NCI-H2107 treated with DMSO at 0.1 percent for 48 hours (cell line): Measurements from ENCODE around the gene SLC1A5.
"Not testable (repeated sequence)": the region's sequence is repeated elsewhere in the genome, so short reads cannot be mapped to it uniquely, and the experiment has no call there.

Source experiments
- DNase-seq: peaks from one replicate; lab custom pipeline; 2025; ENCODE audit not compliant: unreplicated experiment; lab: John Stamatoyannopoulos, UW

Gene SLC1A5

GRCh38 chr19:46772170-46773017 lies 16.0 kb downstream of the SLC1A5 start:
- no peak for DNase-seq

GRCh38 chr19:46768746-46769145 lies 19.6 kb downstream of the SLC1A5 start:
- not testable (repeated sequence) for DNase-seq

- DNase-seq, result no peak
Measured at GRCh38 chr19:46766569-46767317, 21.7 kb downstream of the SLC1A5 start.

GRCh38 chr19:46764817-46765291 lies 23.5 kb downstream of the SLC1A5 start:
- no peak for DNase-seq

DNA sequence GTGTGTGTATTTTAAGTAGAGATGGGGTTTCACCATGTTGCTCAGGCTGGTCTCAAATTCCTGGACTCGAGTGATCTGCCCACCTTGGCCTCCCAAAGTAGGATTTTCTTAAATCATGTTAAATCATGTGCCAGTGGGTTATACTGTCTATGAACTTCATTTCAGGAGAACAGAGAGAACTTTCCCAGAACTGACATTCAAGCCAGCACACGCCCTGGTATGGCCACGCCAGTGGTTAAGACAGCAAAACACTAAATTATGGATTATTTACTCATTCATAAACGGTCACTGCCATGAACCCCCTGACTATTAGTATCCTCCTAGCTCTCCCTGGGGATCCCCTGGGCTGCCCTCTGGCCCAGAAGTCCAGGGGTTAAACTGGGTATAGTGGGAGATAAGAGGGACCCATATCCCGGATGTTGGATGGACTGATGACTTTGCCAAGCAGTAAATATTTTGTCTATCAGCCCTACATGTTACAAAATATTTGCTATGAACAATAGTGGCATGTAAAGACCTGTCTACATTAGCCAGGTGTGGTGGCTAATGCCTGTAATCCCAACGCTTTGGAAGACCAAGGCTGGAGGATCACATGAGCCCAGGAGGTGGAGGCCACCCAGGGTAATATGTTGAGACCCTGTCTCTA lies 26.0 kb downstream of the SLC1A5 start:
- no peak for DNase-seq

GRCh38 chr19:46761418-46761831 lies 27.0 kb downstream of the SLC1A5 start:
- DNase-seq, result no peak

GRCh38 chr19:46760897-46761296 lies 27.5 kb downstream of the SLC1A5 start:
- not testable (repeated sequence) for DNase-seq

DNA sequence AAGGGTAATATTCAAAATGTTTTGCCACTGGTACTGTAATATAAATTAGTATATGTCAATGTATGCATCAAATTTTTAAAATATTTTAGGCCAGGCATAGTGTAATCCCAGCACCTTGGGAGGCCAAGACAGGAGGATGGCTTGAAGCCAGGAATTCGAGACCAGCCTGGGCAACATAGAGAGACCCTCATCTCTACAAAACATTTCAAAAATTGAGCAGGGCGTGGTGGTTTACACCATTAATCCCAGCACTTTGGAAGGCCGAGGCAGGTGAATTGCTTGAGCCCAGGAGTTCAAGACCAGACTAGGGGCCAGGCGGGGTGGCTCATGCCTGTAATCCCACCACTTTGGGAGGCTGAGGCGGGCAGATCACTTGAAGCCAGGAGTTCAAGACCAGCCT lies 28.0 kb downstream of the SLC1A5 start:
- no peak for DNase-seq

DNA sequence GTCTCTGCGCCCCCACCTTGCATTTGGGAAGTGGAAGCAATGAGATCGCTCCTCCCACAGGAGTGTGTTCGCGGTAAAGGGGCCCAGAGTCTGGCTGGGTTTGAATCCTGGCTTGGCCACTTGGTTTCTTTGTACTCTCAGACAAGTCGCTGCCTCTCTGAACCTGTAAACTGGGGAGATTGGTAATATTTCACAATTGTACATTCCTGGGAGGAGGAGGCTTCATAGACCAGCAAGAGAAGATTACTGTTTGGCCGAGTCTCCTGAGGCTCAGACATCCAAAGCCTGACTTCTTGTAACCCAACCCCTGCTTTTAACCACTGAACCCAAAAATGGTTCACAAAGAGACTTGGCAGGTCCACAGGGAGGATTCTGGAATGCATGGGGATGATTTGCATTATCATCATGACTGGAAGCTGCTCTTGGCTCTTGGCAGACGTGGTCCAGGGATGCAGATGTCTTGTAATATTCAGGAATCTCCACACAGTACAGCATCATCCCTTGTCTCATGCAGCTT lies 28.5 kb downstream of the SLC1A5 start:
- DNase-seq, result no peak

DNA sequence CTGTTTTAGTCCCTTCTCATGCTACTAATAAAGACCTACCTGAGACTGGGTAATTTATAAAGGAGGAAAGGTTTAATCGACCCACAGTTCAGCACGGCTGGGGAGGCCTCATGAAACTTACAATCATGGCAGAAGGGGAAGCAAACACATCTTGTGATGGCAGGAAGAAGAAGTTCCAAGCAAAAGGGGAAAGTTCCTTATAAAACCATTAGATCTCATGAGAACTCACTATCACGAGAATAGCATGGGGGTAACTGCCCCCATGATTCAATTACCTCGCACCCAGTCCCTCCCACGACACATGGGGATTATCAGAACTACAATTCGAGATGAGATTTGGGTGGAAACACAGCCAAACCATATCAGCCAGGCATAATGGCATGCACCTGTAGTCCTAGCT lies 29.2 kb downstream of the SLC1A5 start:
- no peak for DNase-seq

- no peak for DNase-seq
Measured at GRCh38 chr19:46756544-46756888, 31.9 kb downstream of the SLC1A5 start.

GRCh38 chr19:46755853-46756543 lies 32.4 kb downstream of the SLC1A5 start:
- no peak for DNase-seq

DNA sequence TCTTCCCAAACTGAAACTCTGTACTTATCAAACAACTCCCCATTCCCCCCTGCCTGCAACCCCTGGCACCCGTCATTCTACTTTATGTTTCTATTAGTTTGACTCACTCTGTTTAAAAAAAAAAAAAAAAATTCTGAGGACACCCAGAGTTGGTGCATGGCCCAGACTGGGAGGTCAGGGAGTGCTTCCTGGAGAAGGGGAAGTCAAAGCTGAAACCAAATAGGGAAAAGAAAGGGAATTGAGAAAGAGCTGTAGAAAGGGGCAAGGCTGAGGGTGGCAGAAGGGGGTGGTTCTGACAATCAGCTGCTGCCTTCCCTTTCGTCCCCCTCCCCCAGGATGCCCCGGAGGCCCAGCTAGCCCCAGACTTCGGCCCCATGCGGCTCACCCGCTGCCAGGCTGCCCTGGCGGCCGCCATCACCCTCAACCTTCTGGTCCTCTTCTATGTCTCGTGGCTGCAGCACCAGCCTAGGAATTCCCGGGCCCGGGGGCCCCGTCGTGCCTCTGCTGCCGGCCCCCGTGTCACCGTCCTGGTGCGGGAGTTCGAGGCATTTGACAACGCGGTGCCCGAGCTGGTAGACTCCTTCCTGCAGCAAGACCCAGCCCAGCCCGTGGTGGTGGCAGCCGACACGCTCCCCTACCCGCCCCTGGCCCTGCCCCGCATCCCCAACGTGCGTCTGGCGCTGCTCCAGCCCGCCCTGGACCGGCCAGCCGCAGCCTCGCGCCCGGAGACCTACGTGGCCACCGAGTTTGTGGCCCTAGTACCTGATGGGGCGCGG lies 33.1 kb downstream of the SLC1A5 start:
- DNase-seq, result no peak

DNA sequence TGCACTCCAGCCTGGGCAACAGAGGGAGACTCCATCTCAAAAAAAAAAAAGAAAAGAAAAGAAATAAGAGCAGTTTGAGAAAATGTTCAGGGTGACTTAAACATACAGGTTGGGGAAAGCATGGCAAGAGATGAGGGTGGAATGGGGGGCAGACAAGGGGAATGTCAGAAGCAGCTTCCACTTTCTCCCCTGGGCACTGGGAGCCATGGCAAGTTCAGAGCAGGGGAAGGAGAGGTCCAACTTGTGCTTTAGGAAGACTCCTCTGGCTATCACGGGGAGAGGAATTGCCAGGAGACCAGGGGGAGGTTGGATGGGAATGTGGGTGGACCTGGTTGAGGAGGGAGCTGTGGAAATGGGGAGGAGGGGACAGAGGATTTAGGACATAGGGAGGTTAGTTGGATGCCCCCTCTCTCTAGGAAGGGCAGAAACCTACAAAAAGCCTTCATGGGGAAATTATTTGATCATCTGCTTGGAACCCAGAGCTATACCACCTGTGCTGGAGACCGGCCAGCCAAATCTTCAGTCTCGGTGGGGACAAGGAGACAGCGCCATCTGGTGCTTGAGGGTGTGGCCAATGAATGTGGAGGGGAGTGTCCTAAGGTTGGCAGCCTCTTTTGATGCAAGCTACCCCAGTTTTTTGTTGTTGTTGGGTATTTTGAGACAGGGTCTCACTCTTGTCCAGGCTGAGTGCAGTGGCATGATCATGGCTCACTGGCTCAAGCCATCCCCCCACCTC lies 34.8 kb downstream of the SLC1A5 start:
- peak; percentile 71 for DNase-seq

DNA sequence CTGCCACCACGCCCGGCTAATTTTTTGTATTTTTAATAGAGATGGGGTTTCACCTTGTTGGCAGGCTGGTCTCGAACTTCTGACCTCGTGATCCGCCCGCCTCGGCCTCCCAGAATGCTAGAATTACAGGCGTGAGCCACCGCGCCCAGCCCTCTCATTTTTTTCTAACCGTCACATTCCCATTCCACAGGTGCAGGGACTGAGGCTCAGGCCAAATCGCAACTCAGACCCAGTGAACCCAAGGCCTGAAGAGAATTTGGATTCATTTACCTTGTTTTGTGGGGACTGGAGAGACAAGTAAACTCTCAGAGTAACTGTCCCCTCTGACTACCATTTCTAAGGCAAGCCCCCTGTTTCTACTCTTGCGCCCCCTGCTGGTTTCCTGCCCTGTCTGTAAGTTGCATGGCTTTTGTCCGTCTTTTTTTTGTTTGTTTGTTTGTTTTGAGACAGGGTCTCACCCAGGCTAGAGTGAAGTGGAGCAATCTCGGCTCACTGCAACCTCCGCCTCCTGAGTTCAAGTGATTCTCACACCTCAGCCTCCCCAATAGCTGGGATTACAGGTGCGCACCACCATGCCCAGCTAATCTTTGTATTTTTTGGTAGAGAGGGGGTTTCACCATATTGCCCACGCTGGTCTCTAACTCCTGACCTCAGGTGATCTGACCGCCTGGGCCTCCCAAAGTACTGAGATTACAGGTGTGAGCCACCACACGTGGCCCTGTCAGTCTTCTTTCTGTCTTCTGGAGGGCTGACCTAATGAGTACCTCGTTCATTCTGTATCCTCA lies 39.9 kb downstream of the SLC1A5 start:
- DNase-seq, result no peak

- DNase-seq, result no peak
Measured at GRCh38 chr19:46746281-46747057, 41.9 kb downstream of the SLC1A5 start, which contains the start of gene STRN4. Gene STRN4, minus strand, starts transcription at chr19:46746450. Its CDS starts 20 bp downstream, at chr19:46746430.

- no peak for DNase-seq
Measured at GRCh38 chr19:46745521-46746280, 42.7 kb downstream of the SLC1A5 start, which contains the start of gene FKRP. Gene FKRP, plus strand, starts transcription at chr19:46746057. Its CDS starts 9,394 bp downstream, at chr19:46755451.
